HG02852 (cell line): Measurements from ENCODE around the gene CDH13.

Experiments
- ATAC-seq: cut with Tn5 transposase; IDR thresholded peaks from one replicate; pipeline ENCODE4 v1.9.1; 2021; ENCODE audit warnings: mild to moderate bottlenecking, moderate library complexity; ENCODE audit not compliant: unreplicated experiment

The CDH13 gene

DNA sequence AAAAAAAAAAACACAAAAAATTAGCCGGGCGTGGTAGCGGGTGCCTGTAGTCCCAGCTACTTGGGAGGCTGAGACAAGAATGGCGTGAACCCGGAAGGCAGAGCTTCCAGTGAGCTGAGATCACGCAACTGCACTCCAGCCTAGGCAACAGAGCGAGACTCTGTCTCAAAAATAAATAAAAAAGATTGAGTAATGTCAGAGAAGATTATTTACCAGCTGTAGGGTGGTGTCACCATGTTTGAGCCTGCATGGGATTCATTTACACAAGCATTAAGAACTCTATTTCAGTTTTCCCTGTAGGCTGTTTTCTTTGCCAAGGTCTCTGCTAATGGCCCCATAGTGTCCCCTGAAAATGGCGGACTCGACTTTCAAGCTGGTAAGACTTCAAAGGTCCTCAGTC, 575.0 kb downstream of the CDH13 start:
- ATAC-seq = no peak

DNA sequence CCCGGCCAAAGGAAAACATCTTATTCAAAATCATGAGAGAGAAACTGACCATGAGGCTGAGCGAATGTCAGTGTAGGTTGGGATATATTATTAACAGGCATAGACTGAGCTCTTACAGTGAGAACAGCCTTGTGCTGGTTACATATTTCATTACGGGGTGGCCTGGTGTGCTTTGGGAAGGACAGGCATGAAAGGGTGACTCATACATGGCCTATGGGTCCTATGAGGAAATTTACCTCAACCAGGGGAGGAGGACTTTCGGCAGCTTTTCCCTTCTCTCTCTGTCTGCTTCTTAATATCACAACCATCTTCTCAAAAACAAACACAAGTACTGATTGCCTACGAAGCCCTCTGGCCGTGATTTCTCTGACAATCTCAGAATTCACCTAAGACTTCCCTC, 579.1 kb downstream of the CDH13 start:
- no peak for ATAC-seq

DNA sequence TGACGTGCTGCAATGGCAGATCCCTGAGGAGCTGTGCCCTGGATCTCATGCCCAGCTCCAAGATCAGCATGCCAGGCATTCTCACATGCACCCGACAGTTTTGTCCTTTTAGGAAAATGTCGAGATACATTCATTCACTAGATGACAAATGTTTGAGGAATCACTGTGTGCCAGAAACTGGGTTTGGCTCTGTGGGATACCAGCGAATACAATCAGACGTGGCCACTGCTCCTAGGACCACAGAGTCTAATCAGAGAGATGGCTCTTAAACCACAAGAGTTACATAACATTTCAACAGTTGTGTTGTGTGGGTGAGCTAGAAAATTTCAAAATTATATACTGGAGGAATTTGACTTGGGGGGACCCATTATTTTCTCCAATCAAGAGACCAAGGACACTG, 579.7 kb downstream of the CDH13 start:
- no peak for ATAC-seq

DNA sequence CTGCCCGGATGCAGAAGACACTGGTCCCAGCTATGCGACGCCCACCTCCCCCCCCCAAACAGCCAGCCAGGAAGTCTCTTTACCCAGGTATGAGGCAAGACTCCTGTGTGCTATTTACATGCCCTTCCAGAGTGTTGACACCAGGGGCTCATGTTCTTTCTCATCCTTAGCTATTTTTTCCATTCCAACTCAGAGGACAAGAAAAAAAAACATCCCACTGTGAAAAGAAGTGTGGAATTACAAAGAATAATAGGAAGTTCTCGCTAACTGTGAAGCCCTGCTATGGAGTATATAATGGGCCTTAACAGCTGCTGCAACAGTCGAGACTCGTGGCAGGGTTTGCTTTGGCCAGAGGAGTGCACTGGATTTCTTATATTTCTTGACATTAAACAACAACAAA, 584.9 kb downstream of the CDH13 start:
- ATAC-seq = no peak

DNA sequence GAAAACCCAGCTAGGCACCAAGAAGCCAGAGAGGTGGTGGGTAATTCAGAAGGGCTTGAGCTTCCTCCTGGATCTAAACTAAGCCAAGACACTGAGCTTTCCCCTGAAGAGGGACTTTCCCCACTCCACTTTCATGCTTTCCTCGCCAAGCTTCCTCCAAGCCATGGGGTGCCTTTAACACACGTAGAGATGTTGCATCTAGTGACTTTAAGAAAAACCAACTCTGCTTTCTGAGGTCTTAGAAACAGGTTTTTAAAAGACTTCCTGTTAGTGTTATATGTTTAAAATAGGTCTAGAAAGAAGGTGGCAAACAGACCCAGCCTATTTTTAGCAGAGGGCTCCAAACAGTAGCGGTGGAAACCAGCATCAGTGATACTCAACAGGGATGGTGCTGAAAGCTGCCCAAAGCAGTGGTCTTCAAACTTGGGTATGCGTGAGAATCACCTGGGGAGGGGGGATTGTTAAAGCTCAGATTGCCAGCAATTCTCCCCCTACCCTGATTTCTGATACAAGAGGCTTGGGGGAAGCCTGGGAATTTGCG, 585.6 kb downstream of the CDH13 start:
- no peak for ATAC-seq

DNA sequence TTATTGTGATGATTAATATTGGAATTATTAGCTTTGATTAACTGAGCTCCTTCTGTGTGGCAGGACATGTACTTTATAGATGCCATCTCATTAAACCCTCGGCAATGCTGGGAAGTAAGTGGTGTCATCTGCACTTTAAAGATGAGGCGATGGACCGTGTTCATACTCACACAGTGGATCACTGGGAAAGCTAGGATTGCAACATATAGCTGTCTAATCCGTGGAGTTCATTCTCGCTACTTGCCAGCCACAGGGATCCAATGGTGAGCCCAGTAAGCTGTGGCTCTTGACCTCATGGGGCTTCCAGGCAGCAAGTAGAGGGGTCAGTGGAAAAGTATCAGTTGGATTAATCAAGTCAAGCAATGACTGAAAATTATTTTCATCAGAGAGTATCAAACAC, 587.9 kb downstream of the CDH13 start:
- ATAC-seq = no peak

DNA sequence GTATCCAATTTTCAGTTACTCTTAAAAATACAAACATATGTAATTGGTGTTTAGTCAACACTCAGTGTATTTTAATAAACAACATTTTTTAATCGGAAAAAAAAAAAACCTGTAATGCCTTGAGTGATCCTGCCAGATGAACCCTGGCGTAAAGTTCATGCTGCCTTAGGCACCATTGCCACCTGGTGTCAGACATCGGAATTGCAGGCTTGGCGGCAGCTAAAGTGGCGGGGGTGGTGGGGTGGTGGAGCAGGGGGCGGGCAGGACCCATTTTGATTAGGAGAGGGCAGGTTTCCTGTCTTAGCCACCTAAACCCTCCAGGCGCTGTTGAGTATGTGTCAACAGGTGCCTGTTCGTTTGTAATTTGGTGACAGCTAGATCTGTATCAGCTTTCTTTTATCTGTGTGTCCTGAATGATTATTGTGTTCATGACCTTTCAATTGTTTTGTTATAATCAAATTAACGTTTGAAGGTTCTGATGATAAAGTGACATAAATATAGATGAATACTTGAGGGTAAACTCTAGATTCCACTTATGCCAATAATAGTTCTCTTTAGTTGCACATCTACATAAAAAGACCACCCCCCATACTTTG, 588.7 kb downstream of the CDH13 start:
- ATAC-seq = no peak

DNA sequence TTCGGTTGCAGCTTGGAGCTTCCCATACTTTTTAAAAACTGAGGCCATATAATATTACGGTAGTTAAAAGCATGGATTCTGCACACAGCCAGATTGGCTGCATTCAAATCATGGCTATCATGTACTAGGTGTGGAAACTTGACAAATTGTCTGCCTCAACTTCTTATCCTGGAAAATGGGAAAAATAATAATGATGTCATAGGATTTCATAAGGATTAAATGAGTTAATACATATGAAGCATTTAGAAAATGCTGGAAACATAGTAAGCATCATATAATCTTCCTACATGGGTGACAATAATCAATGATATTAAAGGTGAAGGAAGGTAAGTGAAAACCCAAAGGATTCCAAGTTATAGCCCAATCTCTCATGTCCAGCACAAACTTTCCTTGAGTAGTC, 592.5 kb downstream of the CDH13 start:
- ATAC-seq = no peak

DNA sequence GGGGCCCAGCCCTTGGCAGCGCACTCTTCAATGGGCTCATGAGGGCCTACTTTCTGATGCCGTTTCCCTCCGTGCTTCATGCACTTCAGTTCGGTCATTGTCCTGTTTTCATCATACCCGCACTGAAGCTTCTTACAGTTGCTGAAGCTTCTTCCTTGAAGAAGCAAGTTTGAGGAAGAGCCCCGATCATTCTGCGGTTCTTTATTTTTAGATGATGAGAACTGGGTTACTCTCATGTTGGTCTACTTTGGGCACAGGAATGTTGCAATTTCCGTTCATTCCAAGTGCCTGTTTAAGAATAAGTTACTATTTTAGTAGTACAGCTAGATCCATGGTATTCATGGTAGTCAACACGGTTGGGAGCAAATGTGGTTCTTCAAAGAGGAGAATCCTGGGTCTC, 593.3 kb downstream of the CDH13 start:
- ATAC-seq = no peak

DNA sequence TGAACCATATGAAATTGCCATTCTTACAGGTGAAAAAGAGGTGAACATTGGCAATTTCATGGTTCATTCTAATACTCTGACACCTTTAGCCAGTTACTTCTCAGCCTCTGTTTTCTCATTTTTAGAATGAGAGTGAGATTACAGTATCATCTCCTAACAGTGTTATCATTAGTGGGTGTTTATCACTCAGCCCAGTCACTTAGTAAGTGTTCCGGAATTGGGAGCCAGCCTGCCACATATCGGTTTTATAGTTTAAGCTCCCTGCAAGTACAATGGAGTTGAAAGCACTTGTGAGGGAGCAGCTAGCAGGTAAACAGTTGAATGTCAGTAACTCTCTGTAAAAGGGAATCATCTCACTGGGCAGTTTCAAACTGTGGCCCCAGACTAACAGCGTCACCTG, 597.9 kb downstream of the CDH13 start:
- ATAC-seq = no peak

DNA sequence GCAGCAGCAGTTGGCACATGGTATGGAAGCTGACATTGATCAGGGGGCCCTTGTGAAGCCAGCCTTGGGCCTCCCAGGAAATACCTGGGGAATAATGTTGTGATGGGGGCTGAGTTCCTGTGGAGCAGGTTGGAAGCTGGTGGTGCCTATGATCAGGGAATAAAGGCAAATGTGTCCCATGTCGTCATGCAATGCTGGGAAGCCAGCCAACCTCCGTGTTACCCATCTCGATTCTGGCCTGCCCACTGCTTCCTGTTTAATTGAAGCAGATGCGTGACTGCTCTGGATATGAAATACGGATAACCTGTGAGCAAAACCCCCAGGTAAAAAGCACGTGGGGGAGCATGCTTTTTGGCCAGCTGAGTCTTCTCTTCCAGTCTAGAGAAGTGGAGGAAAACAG, 600.6 kb downstream of the CDH13 start:
- ATAC-seq = no peak

DNA sequence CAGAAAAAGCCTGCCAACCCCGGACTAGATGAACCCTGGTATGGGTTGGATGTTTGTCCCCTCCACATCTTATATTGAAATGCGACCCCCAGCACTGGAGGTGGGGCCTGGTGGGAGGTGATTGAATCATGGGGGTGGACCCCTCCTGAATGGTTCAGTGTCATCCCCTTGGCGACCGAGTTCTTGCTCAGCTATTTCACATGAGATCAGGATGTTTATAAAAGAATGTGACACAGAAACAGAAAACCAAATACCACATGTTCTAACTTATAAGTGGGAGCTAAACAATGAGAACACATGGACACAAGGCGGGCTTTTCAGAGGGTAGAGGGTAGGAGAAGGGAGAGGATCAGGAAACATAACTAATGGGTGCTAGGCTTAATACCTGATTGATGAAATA, 605.0 kb downstream of the CDH13 start:
- no peak for ATAC-seq

DNA sequence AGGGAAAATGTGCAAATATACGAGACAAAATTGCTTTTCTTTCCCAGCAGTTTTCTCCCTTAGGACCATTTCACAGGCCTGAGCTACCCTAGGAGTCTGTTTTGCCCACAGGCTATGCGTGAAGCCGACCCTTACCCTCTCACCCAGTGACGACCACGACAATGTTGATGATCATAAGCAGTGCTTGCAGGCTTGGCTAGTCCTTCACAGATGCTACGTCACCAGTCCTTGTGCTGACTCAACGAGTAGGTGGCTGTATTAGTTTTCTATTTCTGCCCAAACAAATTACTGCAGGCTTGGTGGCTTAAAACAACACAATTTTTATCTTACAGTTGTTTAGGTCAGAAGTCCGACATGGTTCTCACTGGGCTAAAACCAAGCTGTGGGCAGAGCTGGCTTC, 606.4 kb downstream of the CDH13 start:
- no peak for ATAC-seq

DNA sequence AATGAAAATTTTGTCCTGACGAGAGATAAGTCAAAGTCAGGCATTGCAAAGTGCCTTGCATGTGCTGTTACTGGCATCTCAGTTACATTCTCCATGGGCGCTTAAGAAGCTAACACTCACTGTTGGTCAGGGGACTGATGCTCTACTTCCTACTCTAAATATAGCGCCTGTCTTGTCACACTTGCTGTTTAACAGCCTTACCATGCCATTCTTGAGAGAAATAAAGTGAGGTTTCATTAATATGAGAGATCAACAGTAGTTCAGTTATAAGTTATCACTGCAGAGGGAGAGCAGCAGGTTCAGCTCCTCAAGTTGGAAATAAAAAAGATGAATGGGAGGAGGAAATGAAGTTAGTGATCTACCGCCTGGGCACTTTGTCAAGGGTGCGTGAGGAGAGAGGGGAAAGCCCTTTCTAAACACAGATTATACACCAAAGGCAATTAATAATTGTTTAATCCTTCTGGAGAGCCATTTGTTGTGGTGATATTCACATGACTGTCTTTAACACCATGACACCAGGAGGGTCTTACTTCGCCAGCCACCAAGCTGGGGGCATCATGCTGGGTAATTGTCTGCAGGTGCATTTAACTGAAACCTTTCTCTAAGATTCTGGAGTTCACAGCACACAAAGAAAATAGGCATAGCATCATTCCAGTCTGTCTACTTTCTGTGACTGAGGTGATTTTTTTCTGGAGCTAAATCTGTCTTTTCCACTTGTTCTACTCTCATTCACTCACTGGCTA, 612.4 kb downstream of the CDH13 start:
- ATAC-seq = no peak

DNA sequence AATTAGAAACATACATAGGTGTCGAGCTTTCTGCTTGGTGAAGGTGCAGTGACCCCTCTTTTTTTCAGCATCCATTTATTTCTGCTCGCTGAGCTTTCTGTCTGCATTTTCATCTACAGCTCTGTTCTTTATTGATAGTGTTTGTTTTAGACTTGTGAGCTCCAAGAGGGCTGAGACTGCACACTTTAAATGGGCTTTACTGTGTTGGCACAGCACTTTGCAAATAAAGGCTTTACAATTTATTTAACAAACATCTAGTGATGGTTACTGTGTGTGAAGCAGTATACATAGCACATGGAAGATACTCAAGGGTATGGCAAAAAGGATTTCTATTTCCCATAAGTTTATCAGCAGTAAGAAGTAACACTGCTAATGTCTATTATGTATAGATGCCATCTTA, 617.3 kb downstream of the CDH13 start:
- no peak for ATAC-seq

DNA sequence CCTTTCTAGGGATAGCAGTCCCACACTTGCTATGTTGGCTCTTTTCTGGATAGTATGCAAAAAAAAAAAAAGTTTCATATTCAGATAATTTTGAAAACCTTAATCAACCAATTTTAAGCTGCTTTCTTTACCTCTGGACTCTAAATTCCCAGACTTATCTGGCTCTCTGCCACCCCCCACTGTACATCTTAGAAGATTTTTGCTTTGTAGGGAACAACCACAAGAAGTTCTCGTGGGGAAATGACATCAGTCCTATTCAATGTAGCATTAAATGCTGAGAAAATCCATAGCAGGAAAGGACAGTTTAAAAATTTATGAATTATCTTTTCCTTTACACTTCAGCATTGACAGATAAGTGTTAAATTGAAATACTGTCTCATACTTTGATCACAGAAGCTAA, 618.3 kb downstream of the CDH13 start:
- ATAC-seq = no peak

DNA sequence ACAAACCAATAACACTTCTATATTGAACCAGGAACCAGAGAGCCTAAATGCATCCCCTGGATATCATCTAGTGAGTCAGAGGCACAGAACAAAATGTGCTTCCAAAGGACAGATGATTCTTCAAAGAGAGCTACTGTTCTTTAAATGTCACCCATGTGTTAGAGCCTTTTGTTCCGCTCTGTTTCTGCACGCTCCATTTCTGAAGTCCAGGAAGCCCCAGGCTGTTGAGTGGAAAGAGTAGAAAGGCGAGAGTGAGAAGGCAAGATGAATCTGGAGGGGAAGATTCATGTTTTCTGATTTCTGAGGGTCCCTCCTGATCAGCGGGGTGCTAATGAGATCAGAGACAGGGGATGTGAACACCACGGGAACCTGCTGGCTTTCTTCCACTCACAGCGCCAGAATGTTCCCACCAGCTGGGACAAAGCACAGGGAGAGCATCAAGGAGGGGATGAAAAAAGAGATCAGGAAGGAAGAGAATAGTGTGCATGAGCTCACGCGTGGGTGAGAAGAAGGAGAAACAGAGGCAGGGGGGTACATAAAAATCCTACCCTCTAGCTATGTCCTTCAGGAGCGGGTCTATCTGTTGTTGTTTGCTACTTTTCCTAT, 621.1 kb downstream of the CDH13 start:
- ATAC-seq = no peak

DNA sequence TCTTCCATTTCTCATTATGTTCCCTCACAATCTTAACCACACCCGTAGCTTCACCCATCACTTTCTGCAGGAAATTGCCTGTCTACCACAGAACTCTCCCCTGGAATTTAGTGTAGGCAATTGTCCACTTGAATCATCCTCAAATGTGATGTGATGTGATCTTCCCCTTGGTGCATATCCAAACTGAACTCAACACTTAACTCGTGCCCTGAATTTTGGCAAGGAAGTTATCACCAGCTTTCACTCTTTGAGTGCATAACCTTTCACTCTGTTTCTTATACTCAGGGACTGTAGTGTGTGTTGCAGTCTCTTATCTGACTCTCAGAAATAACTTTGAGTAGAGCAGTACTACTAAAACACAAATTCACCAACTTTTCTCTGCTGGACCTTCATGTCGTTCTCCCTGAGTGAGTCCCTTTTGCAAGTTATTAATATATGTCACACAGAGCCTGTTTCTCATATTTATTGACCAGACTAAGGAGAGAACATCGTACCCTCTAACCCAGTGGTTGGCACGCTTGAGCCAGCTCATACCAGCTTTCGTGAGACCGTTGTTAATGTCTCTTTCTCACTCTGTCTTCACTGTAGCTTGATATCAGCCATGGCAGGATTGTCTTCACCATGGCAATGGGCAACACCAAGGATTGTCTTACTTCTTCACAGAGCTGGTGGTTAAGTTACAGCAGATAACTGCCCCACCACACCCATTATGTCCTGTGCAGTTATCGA, 622.1 kb downstream of the CDH13 start:
- no peak for ATAC-seq

DNA sequence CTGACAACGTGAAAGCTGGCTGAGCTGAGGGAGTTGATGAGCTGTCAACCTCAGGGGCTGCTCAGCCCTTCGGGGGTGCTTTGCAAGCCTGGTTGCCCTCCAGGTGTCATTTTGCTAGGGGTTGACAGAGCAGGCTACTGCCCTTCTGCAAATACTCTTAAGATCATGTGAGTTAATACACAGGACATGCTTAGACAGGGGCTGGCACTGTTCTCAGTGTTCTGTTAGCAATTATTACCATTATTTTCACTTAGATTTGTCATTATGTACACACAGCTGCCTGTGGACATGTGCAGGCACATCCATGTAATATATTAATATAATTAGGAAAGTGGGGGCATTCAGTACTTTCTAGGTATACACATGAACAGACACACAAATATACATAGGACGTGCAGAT, 626.8 kb downstream of the CDH13 start:
- ATAC-seq = no peak

DNA sequence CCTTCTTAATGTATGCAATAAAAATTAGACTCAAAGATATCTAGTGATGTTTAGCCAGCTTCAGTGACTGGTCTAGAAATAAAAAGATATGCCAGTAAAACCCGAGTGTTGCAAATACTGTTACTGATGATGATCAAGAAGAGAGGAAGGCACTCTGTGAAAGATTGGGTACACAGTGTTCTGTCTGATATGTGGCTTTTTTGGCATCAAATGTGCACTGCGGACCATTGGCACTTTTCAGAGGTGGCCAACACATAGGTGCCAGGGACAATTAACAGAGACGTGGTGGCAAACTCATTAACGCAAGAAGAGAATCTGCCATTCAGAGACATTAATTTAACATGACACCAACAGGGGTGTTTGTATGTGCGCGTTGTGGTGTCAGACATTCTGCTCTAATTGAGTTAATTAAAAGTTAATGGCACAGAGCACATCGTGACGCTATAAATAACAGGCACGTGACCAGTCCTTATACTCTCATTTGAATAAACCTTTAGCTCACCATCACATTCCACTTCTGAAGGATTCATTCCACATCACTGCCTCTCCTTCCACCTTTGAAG, 631.7 kb downstream of the CDH13 start:
- ATAC-seq = no peak

DNA sequence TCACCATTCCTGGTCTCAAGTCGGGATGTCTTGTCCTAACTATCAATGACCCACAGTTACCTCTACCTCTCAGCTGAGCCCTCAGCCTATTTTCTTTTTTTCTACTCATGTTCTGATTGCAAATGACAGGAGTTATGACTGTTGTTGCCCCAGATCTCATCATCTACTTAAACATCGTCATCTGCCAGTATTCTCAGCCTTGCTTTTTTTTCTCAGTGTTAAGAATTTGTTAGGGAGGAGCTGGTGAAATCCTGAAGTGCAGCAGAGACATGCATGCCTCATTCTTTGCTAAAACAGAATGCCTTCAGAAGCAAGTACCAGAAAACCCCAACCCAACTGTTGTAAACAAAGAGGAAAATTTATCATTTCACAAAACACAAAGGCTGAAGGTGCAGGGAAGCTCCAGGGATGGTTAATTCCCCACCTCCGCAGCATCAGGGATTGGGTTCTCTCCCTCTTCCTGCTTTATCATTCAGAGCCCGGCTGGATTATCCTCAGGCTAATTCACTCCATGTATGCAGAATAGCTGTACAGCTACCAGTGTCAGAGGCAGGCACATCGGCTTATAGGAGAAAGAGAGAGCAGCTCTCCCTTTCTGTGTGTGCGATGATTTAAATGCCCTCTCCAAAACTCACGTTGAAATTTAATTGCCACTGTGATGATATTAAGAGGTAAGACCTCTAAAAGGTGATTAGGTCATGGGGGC, 640.2 kb downstream of the CDH13 start:
- ATAC-seq = no peak
